Progenitor cell of endocrine pancreas (in vitro differentiated cells): ENCODE measurements around the gene AKR1C3. TPM values are rescaled to one million over a fixed set of nuclear protein-coding genes. Genes with fewer than 3 reads are reported as not detected.
"Not testable (repeated sequence)": the region's sequence is repeated elsewhere in the genome, so short reads cannot be mapped to it uniquely, and the experiment has no call there.

Experiments
- DNase-seq: peaks from one replicate; pipeline ENCODE4 v3.0.0; 2021; ENCODE audit warnings: low spot score; ENCODE audit not compliant: unreplicated experiment
- H3K27ac Mint-ChIP-seq: 2 replicates; pipeline ENCODE4 v1.8.0; 2021; ENCODE audit warnings: mild to moderate bottlenecking, moderate library complexity, mixed read lengths
- H3K27me3 Mint-ChIP-seq: 2 replicates; pipeline ENCODE4 v1.8.0; 2021; ENCODE audit warnings: mixed read lengths
- H3K36me3 Mint-ChIP-seq: 2 replicates; pipeline ENCODE4 v1.8.0; 2022; ENCODE audit warnings: mixed read lengths; ENCODE audit not compliant: insufficient read depth
- H3K4me1 Mint-ChIP-seq: 2 replicates; pipeline ENCODE4 v1.8.0; 2021; ENCODE audit warnings: low read depth, mixed read lengths
- H3K4me3 Mint-ChIP-seq: 2 replicates; pipeline ENCODE4 v1.8.0; 2021; ENCODE audit warnings: low read depth, mild to moderate bottlenecking, moderate library complexity, mixed read lengths
- H3K9me3 Mint-ChIP-seq: 2 replicates; pipeline ENCODE4 v1.8.0; 2021; ENCODE audit warnings: low read depth, mixed read lengths
- total RNA-seq: library from RNA; stranded (reverse); gene quantifications from 2 replicates; pipeline ENCODE4 v1.2.1, GENCODE V29; 2021
- TF ChIP-seq, protein P1 (sequence below): fragments of 200-600 bp; sonication (generic); IDR thresholded peaks from one replicate; pipeline ENCODE4 v1.5.0; 2021; ENCODE audit warnings: antibody characterized with exemption, mild to moderate bottlenecking; ENCODE audit not compliant: unreplicated experiment

The AKR1C3 gene
- total RNA-seq, 1 donor from 2014 or later: 4.6 TPM

DNA sequence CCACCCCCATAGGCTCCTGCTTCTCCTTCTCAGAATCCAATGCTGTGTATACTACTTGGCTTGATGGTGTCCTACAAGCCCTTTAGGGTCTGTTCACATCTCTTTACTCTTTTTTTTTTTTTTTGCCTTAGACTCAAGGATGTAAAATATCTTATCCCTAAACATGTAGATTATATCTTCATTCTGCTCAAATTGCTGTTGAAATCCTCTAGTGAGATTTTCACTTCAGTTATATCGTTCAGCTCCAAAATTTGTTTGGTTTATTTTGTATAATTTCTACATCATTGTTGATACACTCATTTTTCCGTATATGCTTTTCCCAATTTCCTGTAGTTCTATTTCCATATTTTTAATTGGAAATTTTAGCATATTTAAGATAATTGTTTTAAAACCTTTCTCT lies 1.8 kb upstream of the AKR1C3 start:
- DNase-seq: no peak
- no peak overlapping the region for H3K27ac Mint-ChIP-seq
- peaks cover 18% of the 10 kb centered on the region for H3K9me3 Mint-ChIP-seq
- no peak overlapping the region for H3K4me3 Mint-ChIP-seq
- TF ChIP-seq, protein P1, sequence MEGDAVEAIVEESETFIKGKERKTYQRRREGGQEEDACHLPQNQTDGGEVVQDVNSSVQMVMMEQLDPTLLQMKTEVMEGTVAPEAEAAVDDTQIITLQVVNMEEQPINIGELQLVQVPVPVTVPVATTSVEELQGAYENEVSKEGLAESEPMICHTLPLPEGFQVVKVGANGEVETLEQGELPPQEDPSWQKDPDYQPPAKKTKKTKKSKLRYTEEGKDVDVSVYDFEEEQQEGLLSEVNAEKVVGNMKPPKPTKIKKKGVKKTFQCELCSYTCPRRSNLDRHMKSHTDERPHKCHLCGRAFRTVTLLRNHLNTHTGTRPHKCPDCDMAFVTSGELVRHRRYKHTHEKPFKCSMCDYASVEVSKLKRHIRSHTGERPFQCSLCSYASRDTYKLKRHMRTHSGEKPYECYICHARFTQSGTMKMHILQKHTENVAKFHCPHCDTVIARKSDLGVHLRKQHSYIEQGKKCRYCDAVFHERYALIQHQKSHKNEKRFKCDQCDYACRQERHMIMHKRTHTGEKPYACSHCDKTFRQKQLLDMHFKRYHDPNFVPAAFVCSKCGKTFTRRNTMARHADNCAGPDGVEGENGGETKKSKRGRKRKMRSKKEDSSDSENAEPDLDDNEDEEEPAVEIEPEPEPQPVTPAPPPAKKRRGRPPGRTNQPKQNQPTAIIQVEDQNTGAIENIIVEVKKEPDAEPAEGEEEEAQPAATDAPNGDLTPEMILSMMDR: no peak
- H3K36me3 Mint-ChIP-seq: no peaks in the 10 kb centered on the region
- no peaks in the 10 kb centered on the region for H3K27me3 Mint-ChIP-seq
- no peaks in the 10 kb centered on the region for H3K4me1 Mint-ChIP-seq

DNA sequence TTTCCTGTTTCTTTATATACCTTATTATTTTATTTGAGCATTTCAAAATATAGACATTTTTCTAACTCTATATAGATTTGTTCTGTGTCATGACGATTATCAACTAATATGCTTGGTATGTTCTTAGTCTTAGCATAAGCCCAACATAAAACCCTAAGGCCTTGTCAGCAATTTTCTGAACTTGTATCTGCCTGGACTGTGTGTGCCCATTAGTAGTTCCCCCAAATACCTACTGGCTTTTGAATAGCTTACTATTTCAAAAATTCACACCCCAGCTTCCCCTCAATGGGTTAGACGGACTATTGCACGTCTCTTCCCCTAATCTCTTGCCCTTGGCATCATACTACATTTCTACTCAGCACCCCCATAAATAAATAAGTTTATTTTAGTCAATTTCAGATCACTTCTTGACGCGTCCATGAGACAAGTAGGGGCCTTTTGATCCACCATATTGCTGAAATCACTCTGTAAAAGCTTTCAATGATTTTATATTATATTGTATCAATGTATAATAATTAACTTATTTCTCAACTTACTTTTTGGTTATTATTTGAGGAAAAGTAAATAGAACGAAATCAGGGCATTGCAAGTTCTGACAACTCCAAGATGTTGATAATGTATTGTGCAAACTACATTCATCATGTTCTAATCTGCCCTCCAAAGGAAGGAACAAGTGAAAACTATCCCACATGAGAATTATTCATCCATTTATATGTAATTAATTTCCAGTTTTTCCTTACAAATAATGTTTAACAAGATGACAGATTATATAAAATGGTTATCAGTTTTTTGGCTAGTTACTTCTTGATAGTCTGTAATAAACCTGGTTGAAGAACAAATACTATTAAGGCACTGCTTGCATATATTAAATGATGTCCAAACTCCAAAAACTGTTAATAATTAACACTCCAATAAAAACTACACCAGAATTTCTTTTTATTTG lies 1.1 kb upstream of the AKR1C3 start:
- Mint-ChIP-seq H3K9me3 (peaks cover 13% of the 10 kb centered on the region), H3K4me3 (no peak overlapping the region), H3K27ac (no peak overlapping the region), H3K4me1 (no peaks in the 10 kb centered on the region), H3K36me3 (no peaks in the 10 kb centered on the region), H3K27me3 (no peaks in the 10 kb centered on the region)
- TF ChIP-seq, protein P1: no peak
- DNase-seq: no peak

DNA sequence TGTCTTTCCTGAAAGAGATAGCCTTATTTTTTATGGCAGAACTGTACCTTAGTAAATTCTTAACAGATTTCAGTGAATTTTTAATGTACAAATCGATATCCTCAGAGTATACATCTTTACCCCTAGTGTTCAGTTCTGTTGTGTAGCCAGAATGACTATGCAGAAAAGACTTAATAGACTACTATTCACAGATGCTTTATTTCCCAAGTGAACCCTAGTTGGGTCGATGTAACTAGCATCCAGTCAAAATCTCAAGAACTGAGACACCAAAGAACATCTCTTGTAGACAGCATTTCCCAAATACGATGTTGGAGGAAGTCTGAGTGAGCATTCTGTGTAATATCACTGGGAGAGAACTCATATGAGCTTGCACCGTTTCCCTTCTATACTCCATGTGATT lies 1.5 kb downstream of the AKR1C3 start:
- H3K27ac Mint-ChIP-seq: no peak overlapping the region
- TF ChIP-seq, protein P1: no peak
- no peaks in the 10 kb centered on the region for H3K36me3 Mint-ChIP-seq
- no peak for DNase-seq
- H3K4me1 Mint-ChIP-seq: no peaks in the 10 kb centered on the region
- no peaks in the 10 kb centered on the region for H3K27me3 Mint-ChIP-seq
- peaks cover 10% of the 10 kb centered on the region for H3K9me3 Mint-ChIP-seq
- H3K4me3 Mint-ChIP-seq: no peak overlapping the region

DNA sequence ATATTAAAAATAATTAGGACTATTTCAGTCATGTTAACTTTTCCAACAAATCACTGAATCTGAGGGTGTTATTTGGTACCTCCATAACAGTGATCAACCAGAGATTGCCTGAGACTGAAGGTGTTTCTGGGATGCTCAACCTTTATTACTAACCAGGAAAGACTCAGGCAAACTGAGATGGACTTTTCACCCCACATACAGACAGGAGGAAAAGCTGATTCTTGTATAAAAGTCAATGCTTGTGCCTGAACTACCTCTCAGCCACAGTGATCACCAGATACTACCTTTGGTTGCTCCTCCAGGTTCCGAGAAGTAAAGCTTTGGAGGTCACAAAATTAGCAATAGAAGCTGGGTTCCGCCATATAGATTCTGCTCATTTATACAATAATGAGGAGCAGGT lies 1.9 kb downstream of the AKR1C3 start:
- Mint-ChIP-seq H3K4me3 (no peak overlapping the region), H3K36me3 (no peaks in the 10 kb centered on the region), H3K9me3 (peaks cover 7% of the 10 kb centered on the region), H3K27me3 (no peaks in the 10 kb centered on the region), H3K4me1 (no peaks in the 10 kb centered on the region), H3K27ac (no peak overlapping the region)
- no peak for DNase-seq
- TF ChIP-seq, protein P1: no peak

DNA sequence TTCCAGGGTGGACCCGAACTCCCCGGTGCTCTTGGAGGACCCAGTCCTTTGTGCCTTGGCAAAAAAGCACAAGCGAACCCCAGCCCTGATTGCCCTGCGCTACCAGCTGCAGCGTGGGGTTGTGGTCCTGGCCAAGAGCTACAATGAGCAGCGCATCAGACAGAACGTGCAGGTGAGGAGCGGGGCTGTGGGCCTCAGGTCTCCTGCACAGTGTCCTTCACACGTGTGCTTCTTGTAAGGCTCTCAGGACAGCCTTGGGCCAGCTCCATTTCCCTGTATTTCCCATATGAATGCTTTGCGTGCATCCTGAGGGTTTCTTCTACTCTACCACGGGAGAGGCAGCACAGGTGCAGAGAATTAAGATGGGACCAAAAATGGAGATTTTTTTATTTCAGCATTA lies 8.3 kb downstream of the AKR1C3 start:
- not testable (repeated sequence) for H3K4me1 Mint-ChIP-seq, H3K4me3 Mint-ChIP-seq, H3K9me3 Mint-ChIP-seq, H3K27ac Mint-ChIP-seq, H3K27me3 Mint-ChIP-seq, H3K36me3 Mint-ChIP-seq, DNase-seq

DNA sequence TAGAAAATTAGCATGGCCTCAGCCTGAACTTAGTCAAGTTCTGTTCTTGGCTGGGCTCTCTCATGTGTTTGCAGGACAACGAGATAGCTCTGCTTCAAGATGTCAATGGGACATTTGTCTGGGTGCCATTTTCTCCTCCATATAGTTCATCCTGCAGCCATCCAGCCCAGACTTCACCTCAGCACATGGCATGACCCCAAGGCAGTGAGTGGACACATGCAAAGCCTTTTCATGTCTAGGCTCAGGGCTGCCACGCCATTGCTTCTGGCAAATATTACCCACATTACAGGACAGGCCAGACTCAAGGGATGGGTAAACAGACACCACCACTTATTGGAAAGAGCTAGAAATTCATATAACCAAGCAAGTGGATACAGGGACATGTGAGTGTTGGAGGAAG lies 9.3 kb downstream of the AKR1C3 start:
- Mint-ChIP-seq H3K27ac (no peak overlapping the region), H3K27me3 (no peaks in the 10 kb centered on the region), H3K4me3 (no peak overlapping the region), H3K9me3 (peaks cover 3% of the 10 kb centered on the region), H3K36me3 (no peaks in the 10 kb centered on the region), H3K4me1 (no peaks in the 10 kb centered on the region)
- DNase-seq: no peak
- TF ChIP-seq, protein P1: no peak
